ENCODE measurements around the gene KCNH6. TPM values are rescaled to one million over a fixed set of nuclear protein-coding genes. Genes with fewer than 3 reads are reported as not detected.

The KCNH6 gene
- polyA plus RNA-seq, 1 of the 3 experiments (the other 2 are of a cell fraction) = 0.15 TPM

DNA sequence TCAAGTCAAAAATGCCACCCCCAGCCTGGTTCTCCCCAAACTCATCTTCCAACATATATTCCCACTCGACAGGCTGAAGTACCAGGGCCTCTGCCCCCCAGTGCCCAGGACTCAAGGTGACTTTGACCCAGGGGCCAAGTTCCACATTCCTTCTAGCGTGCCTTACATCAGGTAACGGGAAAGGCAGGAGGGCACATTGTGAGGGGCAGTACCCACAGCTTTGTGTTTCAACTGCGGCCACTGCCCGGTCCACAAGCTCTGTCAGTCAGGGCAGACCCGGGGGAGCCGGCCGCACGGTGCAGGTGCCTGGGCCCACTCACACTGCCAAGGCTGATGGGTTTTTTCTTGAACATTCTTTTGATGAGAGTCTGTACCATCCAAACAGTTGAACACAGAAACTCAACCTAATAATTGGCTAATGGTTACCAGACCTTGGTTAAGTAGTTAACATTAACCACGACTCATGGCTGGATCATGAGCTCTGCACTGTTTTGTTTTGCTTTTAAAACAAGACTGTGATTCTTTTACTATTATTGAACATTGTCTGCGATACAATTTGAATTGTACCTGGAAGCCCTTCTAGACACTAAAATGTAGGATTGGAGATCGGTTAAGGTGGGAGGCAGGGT lies 28.7 kb upstream of the KCNH6 start:
- Histone ChIP-seq H3K27ac (ENCODE audit: low read depth in 2 of 2, low read length in 1 of 2) (no peak overlapping the region), H3K27me3 (ENCODE audit: insufficient read depth) (no peaks in the 10 kb centered on the region), H3K79me2 (ENCODE audit: insufficient read depth) (no peaks in the 10 kb centered on the region), H3K9me3 (no peaks in the 10 kb centered on the region), H3K4me2 (no peak overlapping the region), H3K36me3 (replicated peaks in 1 of 2; ENCODE audit: control insufficient read depth in 1 of 2, insufficient read depth in 2 of 2, low read length in 1 of 2) (no peaks in the 10 kb centered on the region), H4K20me1 (ENCODE audit: insufficient read depth) (no peaks in the 10 kb centered on the region), H3K4me3 (ENCODE audit: low read depth in 2 of 2, low read length in 1 of 2) (no peak overlapping the region), H3F3A (replicated peaks; ENCODE audit: insufficient read depth) (no peaks in the 10 kb centered on the region), H3K4me1 (ENCODE audit: control insufficient read depth in 1 of 2, insufficient read depth in 2 of 2, low read depth in 1 of 2, low read length in 1 of 2) (peaks cover 4 to 27% of the 10 kb centered on the region in 2 experiments; a peak in 1 of 4 replicates), H3K9ac (no peak overlapping the region), H3K9me2 (no peaks in the 10 kb centered on the region), H2AFZ (ENCODE audit: low read depth) (no peak overlapping the region)
- 90% methylated on average over 12 of the region's 12 CpGs for WGBS (ENCODE audit: low lambda C conversion rate)
- POLR2A ChIA-PET = no interaction called here
- no peak for DNase-seq
- CTCF ChIA-PET = interaction anchor here (0.9 to 5.4 kb wide), 3 partner anchors 15 to 103 kb away, joined by 3 to 30 read pairs (median 25); no protein-coding TSS in a partner anchor
- 0 out of 2 replicates have a peak, but pooled peaks have one; percentile 13 for TF ChIP-seq FOSL2 (IDR thresholded peaks at IDR 0.05; ENCODE audit: borderline replicate concordance, low read depth)
- TF ChIP-seq TCF12 (IDR thresholded peaks at IDR 0.05) = no peak

DNA sequence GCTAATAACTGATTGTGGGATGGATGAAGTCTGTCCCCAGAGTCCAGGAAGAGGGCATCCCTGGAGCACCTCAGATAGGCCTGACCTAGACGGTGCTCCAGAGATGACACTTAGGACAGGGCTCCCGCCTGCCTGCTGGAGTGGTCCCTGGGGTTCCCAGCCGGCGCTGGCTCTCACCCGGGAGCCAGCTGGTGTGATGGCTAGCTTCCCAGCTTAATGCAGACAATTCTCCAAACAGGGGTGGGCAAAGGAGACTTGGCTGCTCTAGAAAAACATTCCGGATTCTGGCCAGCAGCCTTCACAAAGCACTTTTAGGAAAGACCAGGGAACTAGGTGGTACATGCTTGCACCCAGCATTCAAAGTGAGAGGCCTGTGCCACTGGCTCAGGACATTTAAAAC lies 27.7 kb upstream of the KCNH6 start:
- H3K27ac ChIP-seq (ENCODE audit: low read depth in 2 of 2, low read length in 1 of 2) = no peak overlapping the region

More for the DNA sequence above, 27.7 kb upstream of the KCNH6 start:
- Histone ChIP-seq H3K27me3 (ENCODE audit: insufficient read depth) (no peaks in the 10 kb centered on the region), H3K4me2 (no peak overlapping the region), H3K4me3 (ENCODE audit: low read depth in 2 of 2, low read length in 1 of 2) (no peak overlapping the region), H3F3A (replicated peaks; ENCODE audit: insufficient read depth) (no peaks in the 10 kb centered on the region), H4K20me1 (ENCODE audit: insufficient read depth) (no peaks in the 10 kb centered on the region), H3K79me2 (ENCODE audit: insufficient read depth) (no peaks in the 10 kb centered on the region), H3K9me3 (no peaks in the 10 kb centered on the region), H3K4me1 (ENCODE audit: control insufficient read depth in 1 of 2, insufficient read depth in 2 of 2, low read depth in 1 of 2, low read length in 1 of 2) (peaks cover 4 to 27% of the 10 kb centered on the region in 2 experiments; a peak in 1 of 4 replicates), H3K9me2 (no peaks in the 10 kb centered on the region), H2AFZ (ENCODE audit: low read depth) (no peak overlapping the region), H3K9ac (no peak overlapping the region), H3K36me3 (replicated peaks in 1 of 2; ENCODE audit: control insufficient read depth in 1 of 2, insufficient read depth in 2 of 2, low read length in 1 of 2) (no peaks in the 10 kb centered on the region)
- POLR2A ChIA-PET = no interaction called here
- WGBS (ENCODE audit: low lambda C conversion rate) = 90% methylated on average over 6 of the region's 6 CpGs
- TF ChIP-seq SIN3A (IDR thresholded peaks at IDR 0.05; ENCODE audit: borderline replicate concordance, low read depth, low read length) (no peak), ELF1 (IDR thresholded peaks at IDR 0.05) (no peak), EP300 (IDR thresholded peaks at IDR 0.05; ENCODE audit: borderline replicate concordance in 1 of 2, low read depth in 1 of 2, low read length in 1 of 2) (no peak), POLR2AphosphoS5 (IDR thresholded peaks at IDR 0.05; ENCODE audit: low read depth, low read length) (no peak), CHD2 (IDR thresholded peaks at IDR 0.05; ENCODE audit: low read length, partially characterized antibody) (no peak), FOSL2 (IDR thresholded peaks at IDR 0.05; ENCODE audit: borderline replicate concordance, low read depth) (no peak), RXRA (IDR thresholded peaks at IDR 0.05; ENCODE audit: borderline replicate concordance, low read depth) (no peak), GABPA (IDR thresholded peaks at IDR 0.05; ENCODE audit: low read depth) (no peak), TEAD4 (IDR thresholded peaks at IDR 0.05; ENCODE audit: borderline replicate concordance, insufficient read depth) (no peak), EZH2phosphoT487 (IDR thresholded peaks at IDR 0.05; ENCODE audit: borderline replicate concordance, low read depth) (no peak), YY1 (IDR thresholded peaks at IDR 0.05; ENCODE audit: low read depth) (no peak), RFX5 (IDR thresholded peaks at IDR 0.05; ENCODE audit: low read length) (no peak)
- TF ChIP-seq, protein P1, sequence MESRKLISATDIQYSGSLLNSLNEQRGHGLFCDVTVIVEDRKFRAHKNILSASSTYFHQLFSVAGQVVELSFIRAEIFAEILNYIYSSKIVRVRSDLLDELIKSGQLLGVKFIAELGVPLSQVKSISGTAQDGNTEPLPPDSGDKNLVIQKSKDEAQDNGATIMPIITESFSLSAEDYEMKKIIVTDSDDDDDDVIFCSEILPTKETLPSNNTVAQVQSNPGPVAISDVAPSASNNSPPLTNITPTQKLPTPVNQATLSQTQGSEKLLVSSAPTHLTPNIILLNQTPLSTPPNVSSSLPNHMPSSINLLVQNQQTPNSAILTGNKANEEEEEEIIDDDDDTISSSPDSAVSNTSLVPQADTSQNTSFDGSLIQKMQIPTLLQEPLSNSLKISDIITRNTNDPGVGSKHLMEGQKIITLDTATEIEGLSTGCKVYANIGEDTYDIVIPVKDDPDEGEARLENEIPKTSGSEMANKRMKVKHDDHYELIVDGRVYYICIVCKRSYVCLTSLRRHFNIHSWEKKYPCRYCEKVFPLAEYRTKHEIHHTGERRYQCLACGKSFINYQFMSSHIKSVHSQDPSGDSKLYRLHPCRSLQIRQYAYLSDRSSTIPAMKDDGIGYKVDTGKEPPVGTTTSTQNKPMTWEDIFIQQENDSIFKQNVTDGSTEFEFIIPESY (IDR thresholded peaks at IDR 0.05; ENCODE audit: borderline replicate concordance, low read depth) = no peak
- TF ChIP-seq, protein P2, sequence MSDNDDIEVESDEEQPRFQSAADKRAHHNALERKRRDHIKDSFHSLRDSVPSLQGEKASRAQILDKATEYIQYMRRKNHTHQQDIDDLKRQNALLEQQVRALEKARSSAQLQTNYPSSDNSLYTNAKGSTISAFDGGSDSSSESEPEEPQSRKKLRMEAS (IDR thresholded peaks at IDR 0.05; ENCODE audit: low read depth) = no peak
- TF ChIP-seq, protein P3, sequence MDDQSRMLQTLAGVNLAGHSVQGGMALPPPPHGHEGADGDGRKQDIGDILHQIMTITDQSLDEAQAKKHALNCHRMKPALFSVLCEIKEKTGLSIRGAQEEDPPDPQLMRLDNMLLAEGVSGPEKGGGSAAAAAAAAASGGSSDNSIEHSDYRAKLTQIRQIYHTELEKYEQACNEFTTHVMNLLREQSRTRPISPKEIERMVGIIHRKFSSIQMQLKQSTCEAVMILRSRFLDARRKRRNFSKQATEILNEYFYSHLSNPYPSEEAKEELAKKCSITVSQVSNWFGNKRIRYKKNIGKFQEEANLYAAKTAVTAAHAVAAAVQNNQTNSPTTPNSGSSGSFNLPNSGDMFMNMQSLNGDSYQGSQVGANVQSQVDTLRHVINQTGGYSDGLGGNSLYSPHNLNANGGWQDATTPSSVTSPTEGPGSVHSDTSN (IDR thresholded peaks at IDR 0.05) = no peak
- TF ChIP-seq, protein P4, sequence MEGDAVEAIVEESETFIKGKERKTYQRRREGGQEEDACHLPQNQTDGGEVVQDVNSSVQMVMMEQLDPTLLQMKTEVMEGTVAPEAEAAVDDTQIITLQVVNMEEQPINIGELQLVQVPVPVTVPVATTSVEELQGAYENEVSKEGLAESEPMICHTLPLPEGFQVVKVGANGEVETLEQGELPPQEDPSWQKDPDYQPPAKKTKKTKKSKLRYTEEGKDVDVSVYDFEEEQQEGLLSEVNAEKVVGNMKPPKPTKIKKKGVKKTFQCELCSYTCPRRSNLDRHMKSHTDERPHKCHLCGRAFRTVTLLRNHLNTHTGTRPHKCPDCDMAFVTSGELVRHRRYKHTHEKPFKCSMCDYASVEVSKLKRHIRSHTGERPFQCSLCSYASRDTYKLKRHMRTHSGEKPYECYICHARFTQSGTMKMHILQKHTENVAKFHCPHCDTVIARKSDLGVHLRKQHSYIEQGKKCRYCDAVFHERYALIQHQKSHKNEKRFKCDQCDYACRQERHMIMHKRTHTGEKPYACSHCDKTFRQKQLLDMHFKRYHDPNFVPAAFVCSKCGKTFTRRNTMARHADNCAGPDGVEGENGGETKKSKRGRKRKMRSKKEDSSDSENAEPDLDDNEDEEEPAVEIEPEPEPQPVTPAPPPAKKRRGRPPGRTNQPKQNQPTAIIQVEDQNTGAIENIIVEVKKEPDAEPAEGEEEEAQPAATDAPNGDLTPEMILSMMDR (IDR thresholded peaks at IDR 0.05) = no peak
- TF ChIP-seq, protein P5, sequence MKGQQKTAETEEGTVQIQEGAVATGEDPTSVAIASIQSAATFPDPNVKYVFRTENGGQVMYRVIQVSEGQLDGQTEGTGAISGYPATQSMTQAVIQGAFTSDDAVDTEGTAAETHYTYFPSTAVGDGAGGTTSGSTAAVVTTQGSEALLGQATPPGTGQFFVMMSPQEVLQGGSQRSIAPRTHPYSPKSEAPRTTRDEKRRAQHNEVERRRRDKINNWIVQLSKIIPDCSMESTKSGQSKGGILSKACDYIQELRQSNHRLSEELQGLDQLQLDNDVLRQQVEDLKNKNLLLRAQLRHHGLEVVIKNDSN (IDR thresholded peaks at IDR 0.05; ENCODE audit: borderline replicate concordance, low read depth) = no peak
- TF ChIP-seq, protein P6, sequence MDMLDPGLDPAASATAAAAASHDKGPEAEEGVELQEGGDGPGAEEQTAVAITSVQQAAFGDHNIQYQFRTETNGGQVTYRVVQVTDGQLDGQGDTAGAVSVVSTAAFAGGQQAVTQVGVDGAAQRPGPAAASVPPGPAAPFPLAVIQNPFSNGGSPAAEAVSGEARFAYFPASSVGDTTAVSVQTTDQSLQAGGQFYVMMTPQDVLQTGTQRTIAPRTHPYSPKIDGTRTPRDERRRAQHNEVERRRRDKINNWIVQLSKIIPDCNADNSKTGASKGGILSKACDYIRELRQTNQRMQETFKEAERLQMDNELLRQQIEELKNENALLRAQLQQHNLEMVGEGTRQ (IDR thresholded peaks at IDR 0.05; ENCODE audit: borderline replicate concordance, low read depth, low read length) = no peak
- CTCF ChIA-PET = interaction anchor here (0.9 to 5.4 kb wide), 5 partner anchors 8 to 117 kb away, joined by 3 to 65 read pairs (median 24); partner anchors contain the start of gene ACE
- no peak for DNase-seq

Data from SK-N-SH (cell line).